GM18907 (cell line): ENCODE data around the gene ABCC10.
"Not testable (repeated sequence)": the region's sequence is repeated elsewhere in the genome, so short reads cannot be mapped to it uniquely, and the experiment has no call there.

ENCODE experiments used
- ATAC-seq: cut with Tn5 transposase; IDR thresholded peaks from one replicate; pipeline ENCODE4 v1.9.1; 2021; ENCODE audit warnings: mild to moderate bottlenecking, moderate library complexity; ENCODE audit not compliant: unreplicated experiment

ABCC10 gene

DNA sequence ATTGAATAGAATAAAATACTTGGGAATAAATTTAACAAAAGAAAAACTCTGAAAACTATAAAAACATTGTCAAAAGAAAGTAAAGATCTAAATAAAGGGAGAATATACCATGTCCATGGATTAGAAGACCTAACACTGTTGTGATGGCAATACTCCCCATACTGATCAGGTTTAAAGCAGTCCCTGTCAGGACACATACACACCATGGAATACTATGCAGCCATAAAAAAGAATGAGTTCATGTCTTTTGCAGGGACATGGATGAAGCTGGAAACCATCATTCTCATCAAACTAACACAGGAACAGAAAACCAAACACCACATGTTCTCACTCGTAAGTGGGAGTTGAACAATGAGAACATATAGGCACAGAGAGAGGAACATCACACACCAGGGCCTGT is 16.6 kb upstream of the ABCC10 start:
- ATAC-seq: not testable (repeated sequence)

DNA sequence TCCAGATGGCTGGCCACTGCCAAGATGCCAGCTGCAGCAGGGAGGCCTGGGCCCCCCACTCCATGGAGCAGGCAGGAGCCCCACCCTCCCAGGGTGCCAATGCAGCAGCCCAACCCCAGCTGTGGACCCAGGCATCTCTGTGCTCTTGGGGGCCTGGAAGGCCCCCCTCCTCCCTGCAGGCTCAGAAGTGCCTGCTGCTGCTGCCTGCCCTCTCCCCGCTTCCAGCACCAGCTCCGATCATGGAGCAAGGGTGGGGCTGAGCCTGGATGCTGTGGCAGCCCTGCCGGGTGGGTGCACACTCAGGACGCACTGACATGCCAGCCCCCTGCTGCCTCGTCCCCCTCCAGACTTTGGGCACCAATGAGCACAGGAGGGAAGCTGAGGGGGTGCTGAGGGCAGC is 14.8 kb upstream of the ABCC10 start:
- ATAC-seq: no peak

DNA sequence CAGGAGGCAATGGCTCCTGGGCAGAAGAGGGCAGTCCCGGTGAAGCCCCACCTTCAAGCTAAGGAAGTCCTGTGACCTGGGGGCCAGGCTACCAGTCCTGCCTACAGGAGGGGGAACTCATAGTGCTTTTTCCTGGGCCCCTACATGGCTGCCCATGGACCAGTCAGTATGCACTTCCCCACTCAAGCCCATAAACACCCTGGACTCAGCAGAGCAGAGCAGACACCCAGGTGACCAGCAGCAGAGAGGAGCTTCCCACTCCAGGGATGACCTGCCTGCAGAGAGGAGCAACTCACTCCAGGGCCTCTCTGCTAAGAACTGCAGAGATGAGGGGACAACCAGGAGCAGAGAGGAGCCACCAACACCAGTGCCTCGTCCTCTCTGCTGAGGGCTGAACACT is 14.3 kb upstream of the ABCC10 start:
- no peak for ATAC-seq

DNA sequence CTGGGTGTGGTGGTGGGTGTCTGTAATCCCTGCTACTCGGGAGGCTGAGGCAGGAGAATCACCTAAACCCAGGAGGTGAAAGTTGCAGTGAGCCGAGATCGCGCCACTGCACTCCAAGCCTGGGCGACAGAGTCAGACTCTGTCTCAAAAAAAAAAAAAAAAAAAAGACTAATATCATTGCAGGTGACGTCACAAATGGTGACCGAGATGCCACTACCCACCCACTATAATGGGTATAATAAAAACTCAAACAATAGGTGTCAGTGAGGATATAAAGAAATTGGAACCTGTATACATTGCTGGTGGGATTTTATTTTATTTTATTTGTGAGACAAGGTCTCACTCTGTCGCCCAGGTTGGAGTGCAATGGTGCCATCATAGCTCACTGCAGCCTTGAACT is 12.1 kb upstream of the ABCC10 start:
- not testable (repeated sequence) for ATAC-seq

DNA sequence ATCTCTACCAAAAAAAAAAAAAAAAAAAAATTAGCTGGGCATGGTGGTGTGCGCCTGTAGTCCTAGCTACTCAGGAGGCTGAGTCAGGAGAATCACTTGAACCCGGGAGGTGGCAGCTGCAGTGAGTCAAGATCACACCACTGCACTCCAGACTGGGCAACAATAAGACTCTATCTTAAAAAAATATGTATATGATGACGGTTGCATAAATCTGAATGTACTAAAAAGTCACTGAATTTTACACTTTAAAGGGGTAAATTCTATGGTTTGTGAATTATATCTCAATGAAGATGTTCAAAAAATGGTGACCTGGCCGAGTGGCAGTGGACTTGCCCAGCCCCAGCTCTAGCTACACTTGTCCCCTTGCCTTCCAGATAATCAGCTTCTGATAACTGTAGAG is 10.4 kb upstream of the ABCC10 start:
- ATAC-seq: no peak

DNA sequence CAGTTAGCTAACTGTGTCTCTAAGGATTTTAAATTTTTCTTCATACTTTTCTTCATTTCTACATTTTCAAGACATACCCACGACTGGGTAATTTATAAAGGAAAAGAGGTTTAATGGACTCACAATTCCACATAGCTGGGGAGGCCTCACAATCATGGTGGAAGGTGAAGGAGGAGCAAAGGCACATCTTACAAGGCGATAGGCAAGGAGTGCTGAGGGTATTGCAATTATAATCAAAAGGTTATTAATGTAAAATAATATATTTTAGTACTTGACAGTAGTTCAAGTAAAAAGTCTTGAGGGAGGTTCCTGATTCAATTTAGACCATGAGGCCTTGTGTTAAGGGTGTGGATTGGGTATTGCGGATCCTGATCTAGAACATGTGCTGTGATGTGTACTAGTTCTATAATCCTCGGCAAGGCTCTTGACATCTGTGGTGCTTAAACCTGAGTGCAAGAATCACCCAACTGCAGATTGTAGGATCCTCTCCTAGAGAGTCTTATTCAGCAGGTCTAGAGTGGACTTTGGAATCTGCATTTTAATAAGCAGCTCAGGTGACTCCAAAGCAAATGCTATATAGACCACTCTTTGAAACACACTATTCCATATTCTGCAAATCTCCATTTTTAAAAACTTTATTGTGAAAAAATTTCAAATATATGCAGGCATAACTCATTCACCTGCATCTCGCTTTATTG is 7.2 kb upstream of the ABCC10 start:
- no peak for ATAC-seq

DNA sequence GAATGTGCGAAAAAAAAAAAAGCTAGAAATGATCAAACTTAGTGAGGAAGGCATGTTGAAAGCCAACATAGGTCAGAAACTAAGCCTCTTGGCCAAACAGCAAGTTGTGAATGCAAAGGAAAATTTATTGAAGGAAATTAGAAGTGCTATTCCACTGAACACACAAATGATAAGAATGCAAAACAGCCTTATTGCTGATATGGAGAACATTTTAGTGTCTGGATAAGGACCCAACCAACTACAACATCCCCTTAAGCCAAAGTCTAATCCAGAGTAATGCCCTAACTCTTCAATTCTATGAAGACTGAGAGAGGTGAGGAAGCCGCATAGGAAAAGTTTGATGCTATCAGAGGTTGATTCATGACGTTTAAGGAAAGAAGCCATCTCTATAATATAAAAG is 5.5 kb upstream of the ABCC10 start:
- ATAC-seq: no peak

DNA sequence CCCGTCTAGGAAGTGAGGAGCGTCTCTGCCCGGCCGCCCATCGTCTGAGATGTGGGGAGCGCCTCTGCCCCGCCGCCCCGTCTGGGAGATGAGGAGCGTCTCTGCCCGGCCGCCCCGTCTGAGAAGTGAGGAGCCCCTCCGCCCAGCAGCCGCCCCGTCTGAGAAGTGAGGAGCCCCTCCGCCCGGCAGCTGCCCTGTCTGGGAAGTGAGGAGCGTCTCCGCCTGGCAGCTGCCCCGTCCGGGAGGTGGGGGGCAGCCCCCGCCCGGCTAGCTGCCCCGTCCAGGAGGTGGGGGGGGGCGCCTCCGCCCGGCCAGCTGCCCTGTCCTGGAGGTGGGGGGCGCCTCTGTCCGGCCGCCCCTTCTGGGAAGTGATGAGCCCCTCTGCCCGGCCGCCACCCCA is 2.3 kb upstream of the ABCC10 start:
- not testable (repeated sequence) for ATAC-seq

DNA sequence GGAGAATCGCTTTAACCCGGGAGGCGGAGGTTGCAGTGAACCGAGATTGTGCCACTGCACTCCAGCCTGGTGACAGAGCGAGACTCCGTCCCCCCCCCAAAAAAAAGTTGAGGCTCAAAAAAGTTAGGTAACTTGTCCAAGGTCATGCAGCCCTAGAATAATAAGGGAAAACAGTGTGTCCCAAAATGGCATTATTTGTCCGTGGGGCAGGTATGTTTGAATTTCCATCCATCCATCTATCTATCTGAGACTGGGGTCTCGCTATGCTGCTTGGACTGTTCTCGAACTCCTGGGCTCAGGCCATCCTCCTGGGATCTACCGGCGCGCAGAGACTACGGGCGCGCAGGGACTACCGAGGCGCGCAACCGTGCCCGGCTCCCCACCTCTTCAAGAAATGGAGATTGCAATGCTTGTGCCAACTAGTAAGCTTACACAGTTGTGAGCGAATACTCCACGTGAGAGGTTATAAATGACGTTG is 374 bp upstream of the ABCC10 start:
- ATAC-seq: no peak

DNA sequence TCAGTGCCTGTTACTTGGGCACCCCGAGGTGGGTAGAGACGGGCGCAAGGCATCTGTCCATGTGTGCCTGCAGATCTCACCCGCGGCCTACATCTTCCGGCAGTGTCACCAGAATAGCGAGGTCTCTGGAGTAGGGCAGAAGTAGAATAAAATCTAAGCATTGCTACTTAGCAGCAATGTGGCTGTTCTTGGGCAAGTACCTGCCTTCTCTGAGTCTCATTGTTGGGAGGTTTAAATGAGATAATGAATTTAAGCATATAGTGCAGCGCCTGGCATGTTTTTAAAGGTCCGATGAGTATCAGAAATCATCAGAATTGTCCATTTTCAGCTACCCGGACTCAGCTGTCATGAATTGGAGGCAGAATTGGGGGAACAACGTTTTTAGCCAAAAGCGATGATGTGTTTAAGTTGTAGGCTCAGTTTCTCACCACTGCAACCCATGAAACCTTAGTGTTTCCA is 800 bp downstream of the ABCC10 start:
- no peak for ATAC-seq

DNA sequence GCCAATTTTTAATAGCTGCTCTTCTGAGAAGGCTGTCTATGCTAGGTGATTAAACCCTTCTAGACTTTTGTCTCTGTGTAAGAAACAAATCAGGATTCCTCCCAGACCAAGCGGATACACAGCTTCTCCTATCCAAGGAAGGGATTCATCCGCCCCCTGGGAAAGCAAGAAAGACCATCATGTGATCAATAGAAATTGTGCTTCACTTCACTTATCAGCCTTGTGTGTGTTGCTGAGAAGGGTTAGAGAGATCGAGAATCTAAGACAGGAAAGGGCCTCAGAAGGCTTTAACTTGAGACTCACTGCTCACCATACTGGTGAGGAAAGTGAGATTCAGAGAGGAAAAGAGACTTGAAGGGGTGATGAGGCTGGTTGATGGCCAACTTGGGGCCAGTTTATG is 1.5 kb downstream of the ABCC10 start:
- ATAC-seq: no peak

DNA sequence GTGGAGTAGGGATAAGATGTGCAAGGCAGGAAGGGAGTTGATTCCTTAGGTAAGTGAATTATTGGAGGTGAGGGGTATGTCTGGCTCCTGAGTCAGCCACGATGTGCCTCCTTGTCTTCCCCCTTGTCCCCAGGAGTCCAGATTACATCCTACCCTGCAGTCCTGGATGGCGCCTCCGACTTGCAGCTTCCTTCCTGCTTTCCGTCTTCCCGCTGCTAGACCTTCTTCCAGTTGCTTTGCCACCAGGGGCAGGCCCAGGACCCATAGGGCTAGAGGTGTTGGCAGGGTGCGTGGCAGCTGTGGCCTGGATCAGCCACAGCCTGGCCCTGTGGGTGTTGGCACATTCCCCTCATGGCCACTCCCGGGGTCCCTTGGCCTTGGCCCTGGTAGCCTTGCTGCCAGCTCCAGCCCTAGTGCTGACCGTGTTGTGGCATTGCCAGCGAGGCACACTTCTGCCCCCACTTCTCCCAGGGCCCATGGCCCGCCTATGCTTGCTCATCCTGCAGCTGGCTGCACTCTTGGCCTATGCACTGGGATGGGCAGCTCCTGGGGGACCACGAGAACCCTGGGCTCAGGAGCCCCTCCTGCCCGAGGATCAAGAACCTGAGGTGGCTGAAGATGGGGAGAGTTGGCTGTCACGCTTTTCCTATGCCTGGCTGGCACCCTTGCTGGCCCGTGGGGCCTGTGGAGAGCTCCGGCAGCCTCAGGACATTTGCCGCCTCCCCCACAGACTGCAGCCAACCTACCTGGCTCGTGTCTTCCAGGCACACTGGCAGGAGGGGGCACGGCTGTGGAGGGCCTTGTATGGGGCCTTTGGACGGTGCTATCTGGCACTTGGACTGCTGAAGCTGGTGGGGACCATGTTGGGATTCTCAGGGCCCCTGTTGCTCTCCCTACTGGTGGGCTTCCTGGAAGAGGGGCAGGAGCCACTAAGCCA is 4.9 kb downstream of the ABCC10 start:
- ATAC-seq: no peak

DNA sequence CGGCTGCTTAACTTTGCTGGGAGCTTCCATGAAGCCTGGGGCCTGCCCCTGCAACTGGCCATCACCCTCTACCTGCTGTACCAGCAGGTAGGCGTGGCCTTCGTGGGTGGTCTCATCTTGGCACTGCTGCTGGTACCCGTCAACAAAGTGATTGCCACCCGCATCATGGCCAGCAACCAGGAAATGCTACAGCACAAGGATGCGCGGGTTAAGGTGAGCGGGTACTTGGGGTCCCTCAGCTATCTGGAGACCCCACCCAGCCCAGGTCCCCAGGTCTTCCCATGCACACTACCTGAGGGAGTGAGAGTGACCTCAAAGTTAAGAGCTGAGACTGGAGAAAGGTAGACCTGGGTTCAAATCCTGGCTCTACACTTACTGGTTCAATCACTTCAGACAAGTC is 5.8 kb downstream of the ABCC10 start:
- no peak for ATAC-seq

DNA sequence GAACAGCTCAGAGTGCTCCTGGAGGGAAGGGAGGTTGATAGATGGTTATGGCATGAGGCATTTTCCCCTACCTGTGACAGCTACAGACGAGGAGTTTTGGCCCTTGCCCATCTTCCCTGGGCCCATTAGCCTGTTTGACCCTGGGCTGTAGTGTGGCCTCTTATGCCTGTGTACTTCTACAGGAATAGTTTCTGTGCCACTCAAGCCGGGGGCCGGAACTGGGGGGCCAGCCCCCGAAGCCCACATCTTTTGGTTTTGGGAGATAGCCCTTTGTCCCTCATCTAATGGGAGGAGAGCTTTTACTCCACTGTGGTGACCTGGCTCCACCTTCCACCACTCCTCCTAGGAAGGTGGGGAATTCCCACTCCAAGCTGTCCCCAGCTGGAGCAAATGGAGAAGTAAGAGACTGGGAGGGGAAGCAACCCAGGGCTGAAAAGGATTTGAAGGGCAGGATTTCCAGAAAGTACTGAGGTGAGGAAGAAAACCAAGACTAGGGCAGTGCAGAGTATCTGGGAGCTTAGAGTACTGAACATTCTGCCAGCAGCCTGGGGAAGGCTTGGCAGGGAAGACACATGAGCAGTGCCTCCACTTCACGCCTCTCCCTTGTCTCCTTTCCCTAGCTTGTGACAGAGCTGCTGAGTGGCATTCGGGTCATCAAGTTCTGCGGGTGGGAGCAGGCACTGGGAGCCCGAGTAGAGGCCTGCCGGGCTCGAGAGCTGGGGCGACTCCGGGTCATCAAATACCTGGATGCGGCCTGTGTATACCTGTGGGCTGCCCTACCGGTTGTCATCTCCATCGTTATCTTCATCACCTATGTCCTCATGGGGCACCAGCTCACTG is 6.9 kb downstream of the ABCC10 start:
- ATAC-seq: no peak

DNA sequence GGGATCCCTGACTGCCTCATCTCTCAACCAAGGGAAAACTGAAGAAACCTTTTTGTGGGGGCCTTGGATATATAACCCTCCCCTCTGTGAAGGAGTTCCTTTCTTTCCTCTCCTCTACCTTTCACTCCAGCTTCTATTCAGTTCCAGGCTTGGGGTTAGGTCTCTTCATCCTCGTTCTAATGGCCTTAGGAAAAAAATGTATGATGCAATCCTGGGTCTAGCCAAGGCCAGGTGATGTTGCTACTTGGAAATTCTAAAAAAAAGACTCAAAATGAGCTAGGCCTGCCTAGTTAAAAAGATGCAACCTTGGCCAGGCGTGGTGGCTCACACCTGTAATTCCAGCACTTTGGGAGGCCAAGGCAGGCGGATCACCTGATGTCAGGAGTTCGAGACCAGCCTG is 7.6 kb downstream of the ABCC10 start:
- ATAC-seq: no peak

DNA sequence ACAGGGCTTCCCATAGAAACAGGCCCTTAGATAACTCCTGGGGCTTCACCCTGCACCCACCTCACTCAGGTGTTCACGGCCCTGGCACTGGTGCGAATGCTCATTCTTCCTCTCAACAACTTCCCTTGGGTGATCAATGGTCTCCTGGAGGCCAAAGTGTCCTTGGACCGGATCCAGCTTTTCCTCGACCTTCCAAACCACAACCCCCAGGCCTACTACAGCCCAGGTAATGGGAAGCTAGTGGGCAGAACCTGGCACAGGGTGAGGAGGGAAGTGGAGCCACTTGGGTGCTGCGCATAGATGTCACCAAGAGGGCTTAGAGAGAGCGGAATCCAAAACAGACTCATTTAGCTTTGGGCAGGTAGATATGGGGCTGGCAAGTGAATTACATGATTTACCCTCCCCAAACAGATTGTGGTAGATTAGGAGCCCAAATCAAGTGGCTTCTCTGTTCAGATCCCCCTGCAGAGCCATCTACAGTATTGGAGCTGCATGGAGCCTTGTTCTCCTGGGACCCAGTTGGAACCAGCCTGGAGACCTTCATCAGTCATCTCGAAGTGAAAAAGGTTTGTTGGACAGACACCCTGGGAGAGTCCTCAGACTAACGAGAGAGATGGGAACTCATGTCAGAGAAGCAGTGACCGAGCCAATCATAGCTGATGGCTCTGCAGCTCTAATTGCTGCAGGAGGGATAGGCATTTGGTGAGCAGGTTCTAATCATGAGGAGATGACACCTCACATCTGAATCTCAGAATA is 8.5 kb downstream of the ABCC10 start:
- ATAC-seq: no peak

DNA sequence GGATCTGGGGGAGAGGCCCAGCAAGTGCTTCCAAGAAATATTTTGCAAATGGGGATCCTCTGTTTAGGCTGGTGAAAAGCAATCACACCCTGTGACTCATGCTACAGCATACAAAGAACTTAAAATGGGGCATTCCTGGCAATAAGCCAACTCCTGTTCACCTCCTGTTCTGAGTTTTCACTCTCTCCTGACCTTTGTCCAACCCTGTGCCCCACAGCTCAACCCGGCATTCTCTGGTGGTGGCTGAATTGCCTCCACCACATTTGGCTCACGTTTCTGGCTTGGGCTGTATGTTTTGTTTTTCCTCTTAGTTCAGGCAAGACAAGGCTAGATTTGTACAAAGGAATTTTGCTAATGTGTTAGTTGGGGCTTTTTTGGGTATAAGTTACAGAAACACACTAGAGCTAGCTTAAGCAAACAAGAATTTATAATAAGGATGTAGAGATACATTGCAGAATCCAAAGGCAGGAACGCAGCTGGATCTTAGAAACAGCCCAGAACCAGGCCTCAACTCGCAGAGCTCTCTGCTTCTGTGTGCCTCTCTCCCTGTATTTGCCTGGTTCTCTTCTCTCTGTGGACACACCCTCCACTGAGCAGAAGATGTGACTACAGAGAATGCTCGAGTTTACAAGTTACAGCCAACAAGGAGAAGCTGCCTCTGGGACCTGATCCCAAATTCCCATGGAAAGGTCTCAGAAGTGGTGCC is 9.4 kb downstream of the ABCC10 start:
- ATAC-seq: no peak

DNA sequence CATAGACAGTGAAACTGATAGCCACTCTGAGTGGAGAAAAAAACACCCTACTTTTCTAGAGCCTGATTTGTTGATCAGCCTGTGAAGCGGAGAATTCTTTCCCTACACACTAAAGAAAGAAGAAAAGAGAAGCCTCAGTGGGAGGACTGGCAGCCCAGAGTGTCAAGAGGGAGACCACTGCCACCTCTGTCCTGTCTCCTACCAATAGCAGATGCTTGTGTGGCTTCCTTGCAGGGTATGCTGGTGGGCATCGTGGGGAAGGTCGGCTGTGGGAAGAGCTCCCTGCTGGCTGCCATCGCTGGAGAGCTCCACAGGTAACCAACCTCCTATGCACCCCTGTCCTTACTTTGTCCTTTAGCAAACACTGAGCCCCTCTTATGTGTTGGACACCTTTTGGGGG is 10.4 kb downstream of the ABCC10 start:
- no peak for ATAC-seq

DNA sequence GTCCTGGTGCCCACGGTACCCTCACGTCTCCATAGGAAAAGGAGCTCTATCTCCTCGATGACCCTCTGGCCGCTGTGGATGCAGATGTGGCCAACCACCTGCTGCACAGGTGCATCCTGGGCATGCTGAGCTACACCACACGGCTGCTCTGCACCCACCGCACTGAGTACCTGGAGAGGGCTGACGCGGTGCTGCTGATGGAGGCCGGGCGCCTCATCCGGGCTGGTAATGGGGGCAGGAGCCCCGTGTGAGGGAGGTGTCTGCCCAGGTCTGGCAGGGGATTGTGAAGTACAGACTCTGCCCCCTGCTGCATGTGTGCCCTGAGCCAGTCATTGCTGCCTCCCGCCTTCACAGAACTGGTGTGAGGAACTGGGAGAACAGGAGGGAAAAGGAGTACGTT is 15.6 kb downstream of the ABCC10 start:
- ATAC-seq: no peak

DNA sequence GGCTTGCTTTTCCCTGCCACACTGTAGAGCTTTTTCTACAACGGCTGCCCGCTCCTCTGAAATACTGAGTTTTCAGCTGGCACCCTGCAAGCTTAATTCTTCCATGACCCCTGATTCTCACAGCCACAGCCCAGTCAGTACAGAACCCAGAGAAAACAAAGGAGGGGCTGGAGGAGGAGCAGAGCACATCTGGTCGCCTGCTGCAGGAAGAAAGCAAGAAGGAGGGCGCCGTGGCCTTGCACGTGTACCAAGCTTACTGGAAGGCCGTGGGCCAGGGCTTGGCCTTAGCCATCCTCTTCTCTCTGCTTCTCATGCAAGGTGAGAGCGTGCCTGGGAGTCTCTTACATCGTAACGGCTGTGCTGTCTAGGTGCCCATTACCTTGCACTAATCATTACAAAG is 16.7 kb downstream of the ABCC10 start:
- ATAC-seq: no peak
